AG04450 (cell line): ENCODE measurements around the gene IQCH. TPM values are rescaled to one million over a fixed set of nuclear protein-coding genes. Genes with fewer than 3 reads are reported as not detected.

Experiments used
- CTCF ChIA-PET: fragments of 300-600, 350-600 bp; formaldehyde crosslinking; extraction: SDS; loops from one replicate; lab custom pipeline; 2022; ENCODE audit warnings: antibody characterized with exemption, inconsistent platforms; lab: Charles Lee
- POLR2A ChIA-PET: fragments of 350-600 bp; formaldehyde crosslinking; extraction: SDS; loops from one replicate; lab custom pipeline; 2021; ENCODE audit warnings: antibody characterized with exemption, inconsistent platforms; lab: Yijun Ruan, JAX
- DNase-seq: peaks from one replicate; pipeline ENCODE4 v3.0.0-alpha.2; 2011; ENCODE audit warnings: low read depth, low spot score
- H3K27ac ChIP-seq: one replicate; pipeline ENCODE4 v1.5.1; 2012; ENCODE audit warnings: low read depth, low read length, control low read depth
- H3K27me3 ChIP-seq: one replicate; pipeline ENCODE4 v1.6.0; 2012; ENCODE audit warnings: low read length; ENCODE audit not compliant: control insufficient read depth, insufficient read depth
- H3K4me3 ChIP-seq: 2 replicates; pipeline ENCODE4 v1.5.1; 2011; ENCODE audit warnings: mild to moderate bottlenecking, low read depth, low read length, control low read depth
- H3K9me3 ChIP-seq: 2 replicates; pipeline ENCODE4 v1.5.1; 2012; ENCODE audit warnings: low read length; ENCODE audit not compliant: control insufficient read depth, insufficient read depth
- CTCF ChIP-seq: IDR thresholded peaks from 2 replicates; pipeline ENCODE4 v1.5.1; 2011; ENCODE audit warnings: low read depth, low read length, control low read depth, inconsistent platforms
- polyA plus RNA-seq: library from polyadenylated mRNA; depleted of rRNA; stranded (reverse); fragments of >200 nt; gene quantifications from 2 replicates; pipeline ENCODE4 v1.2.3, GENCODE V29; 2011

IQCH gene
- polyA plus RNA-seq, 1 experiment = 0.95 TPM

- no peak overlapping the region for H3K4me3 ChIP-seq
- no peak for TF ChIP-seq CTCF
- no peak overlapping the region for H3K27ac ChIP-seq
- H3K27me3 ChIP-seq = no peaks in the 10 kb centered on the region
- DNase-seq = no peak
- POLR2A ChIA-PET = no interaction called here
- CTCF ChIA-PET = no interaction called here
- no peaks in the 10 kb centered on the region for H3K9me3 ChIP-seq
Observed at GRCh38 chr15:67505675-67506572, 251.3 kb downstream of the IQCH start.

DNA sequence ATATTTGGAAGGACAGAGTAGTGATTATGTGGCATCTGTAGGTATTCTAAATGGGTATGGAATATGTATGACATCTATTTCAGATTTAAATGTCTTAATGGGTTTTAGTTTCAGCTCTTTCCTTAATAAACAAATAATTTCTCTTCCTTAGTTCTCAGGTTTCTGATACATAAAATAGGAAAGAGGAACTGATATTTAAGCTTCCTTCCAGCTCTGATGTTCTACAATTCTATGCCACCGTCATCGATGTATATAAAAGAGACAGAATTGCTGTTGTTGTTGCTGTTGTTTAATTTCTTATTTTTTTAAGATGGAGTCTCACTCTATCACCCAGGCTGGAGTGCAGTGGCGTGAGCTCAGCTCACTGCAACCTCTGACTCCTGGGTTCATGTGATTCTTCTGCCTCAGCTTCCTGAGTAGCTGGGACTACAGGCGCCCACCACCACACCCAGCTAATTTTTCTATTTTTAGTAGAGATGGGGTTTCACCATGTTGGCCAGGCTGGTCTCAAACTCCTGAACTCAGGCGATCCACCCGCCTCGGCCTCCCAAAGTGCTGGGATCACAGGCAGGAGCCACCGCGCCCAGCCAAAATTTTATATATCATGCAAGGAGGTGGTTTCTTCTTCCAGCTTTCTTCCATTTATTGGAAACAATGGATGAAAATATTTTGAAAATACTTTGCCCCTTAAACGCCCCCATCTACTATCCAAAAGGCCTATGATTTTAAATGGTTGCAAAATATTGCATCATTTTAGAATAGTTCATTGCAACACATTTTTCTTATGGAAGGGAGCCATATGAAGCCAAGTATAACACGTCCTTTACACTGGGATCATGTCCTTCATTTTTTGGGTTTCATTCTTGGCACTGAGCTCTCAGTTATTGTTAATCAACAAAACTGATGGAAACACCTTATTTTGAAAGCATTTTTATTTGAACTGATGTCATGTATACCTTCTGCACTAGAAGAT is 252.5 kb downstream of the IQCH start:
- no peak overlapping the region for H3K4me3 ChIP-seq
- ChIA-PET POLR2A (no interaction called here), CTCF (interaction anchor here (0.6 kb wide), 1 partner anchor 101 kb away, joined by 3 read pairs; no protein-coding TSS in a partner anchor)
- H3K27me3 ChIP-seq = no peaks in the 10 kb centered on the region
- no peak overlapping the region for H3K27ac ChIP-seq
- no peak for TF ChIP-seq CTCF
- no peak for DNase-seq
- H3K9me3 ChIP-seq = no peaks in the 10 kb centered on the region

- POLR2A ChIA-PET = interaction anchor here (0.7 kb wide), 1 partner anchor 138 kb away, joined by 3 read pairs; no protein-coding TSS in a partner anchor
- H3K27ac ChIP-seq = no peak overlapping the region
- no peak overlapping the region for H3K4me3 ChIP-seq
- no peaks in the 10 kb centered on the region for H3K9me3 ChIP-seq
- H3K27me3 ChIP-seq = no peaks in the 10 kb centered on the region
- no peak for TF ChIP-seq CTCF
- CTCF ChIA-PET = interaction anchor here (1.5 kb wide), 1 partner anchor 328 kb away, joined by 6 read pairs; no protein-coding TSS in a partner anchor
- no peak for DNase-seq
Observed at GRCh38 chr15:67508407-67508806, 253.8 kb downstream of the IQCH start.

DNA sequence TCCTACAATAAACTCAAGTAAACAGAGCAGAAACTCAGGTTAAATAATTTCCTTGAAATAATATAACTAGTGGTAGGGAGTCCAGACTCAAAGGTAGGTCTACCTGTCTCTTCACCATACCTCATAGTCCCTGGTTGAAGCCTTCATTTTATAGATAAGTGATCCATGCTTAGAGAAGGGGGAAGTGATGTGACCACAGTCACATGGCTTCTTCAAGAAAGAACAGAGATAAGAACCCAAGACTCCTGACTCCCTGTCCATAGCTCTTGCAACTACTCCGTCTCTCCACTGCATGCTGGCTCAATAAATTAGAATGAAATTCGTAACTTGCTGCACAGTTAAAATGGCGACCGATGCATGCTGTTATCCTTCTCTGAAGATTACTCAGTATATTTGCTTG is 255.3 kb downstream of the IQCH start:
- POLR2A ChIA-PET = no interaction called here
- CTCF ChIA-PET = no interaction called here

More for the DNA sequence above, 255.3 kb downstream of the IQCH start:
- DNase-seq = no peak
- Histone ChIP-seq H3K27ac (no peak overlapping the region), H3K27me3 (no peaks in the 10 kb centered on the region), H3K4me3 (no peak overlapping the region), H3K9me3 (no peaks in the 10 kb centered on the region)
- TF ChIP-seq CTCF = no peak
